Superior temporal gyrus (tissue), 1 donor: ENCODE results near the gene ADGRA1.
"Not testable (repeated sequence)": the region's sequence is repeated elsewhere in the genome, so short reads cannot be mapped to it uniquely, and the experiment has no call there.

ENCODE experiments used
- DNase-seq: peaks from one replicate; pipeline ENCODE4 v3.0.0-alpha.2; 2016; ENCODE audit errors: extremely low spot score

The ADGRA1 gene, protein sequence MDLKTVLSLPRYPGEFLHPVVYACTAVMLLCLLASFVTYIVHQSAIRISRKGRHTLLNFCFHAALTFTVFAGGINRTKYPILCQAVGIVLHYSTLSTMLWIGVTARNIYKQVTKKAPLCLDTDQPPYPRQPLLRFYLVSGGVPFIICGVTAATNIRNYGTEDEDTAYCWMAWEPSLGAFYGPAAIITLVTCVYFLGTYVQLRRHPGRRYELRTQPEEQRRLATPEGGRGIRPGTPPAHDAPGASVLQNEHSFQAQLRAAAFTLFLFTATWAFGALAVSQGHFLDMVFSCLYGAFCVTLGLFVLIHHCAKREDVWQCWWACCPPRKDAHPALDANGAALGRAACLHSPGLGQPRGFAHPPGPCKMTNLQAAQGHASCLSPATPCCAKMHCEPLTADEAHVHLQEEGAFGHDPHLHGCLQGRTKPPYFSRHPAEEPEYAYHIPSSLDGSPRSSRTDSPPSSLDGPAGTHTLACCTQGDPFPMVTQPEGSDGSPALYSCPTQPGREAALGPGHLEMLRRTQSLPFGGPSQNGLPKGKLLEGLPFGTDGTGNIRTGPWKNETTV

GRCh38 chr10:133087679-133088178 lies at the start of gene ADGRA1:
Gene ADGRA1 (plus strand): TSS chr10:133087924. CDS start chr10:133088910, 986 bp downstream.
- no peak for DNase-seq

GRCh38 chr10:133038036-133038823 lies 49.5 kb upstream of the ADGRA1 start:
- DNase-seq = no peak

GRCh38 chr10:133039107-133039802 lies 48.5 kb upstream of the ADGRA1 start:
- DNase-seq = no peak

DNA sequence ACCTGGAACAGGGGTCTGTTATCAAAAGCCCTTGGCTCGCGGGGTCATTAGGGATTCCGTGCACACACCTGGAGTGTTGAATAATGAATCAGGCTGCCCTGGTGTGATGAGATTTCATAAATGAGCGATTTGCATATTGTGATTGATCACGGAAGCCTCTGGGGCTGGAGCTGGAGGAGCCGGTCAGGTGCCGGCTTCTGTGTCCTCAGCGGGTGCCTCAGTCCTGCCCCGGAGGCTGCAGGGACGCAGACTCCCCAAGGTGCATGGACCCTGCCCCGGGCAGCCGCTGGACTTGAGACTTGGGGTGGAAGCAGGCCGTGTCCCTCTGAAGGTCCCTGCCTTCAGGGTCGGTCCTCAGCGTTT lies 47.9 kb upstream of the ADGRA1 start:
- no peak for DNase-seq

DNA sequence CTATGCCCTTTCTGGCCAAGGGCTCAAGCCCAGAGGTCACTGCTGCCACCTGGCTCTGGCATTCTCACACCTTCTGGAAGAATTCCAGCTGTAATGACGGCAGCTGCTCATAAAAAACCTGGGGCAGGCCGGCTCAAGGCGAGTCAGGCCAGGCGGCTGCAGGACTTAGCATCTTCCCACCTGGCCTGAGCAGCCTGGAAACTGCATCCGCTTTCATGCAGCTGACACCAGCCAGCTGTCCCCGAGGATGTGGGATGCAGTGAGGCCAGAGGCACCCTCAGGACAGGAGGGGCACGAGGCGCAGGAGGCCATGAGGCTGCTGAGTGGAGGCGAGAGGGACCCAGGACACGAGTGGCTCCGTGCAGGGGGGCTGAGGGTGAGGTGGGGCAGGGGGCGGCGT lies 47.5 kb upstream of the ADGRA1 start:
- DNase-seq = no peak

GRCh38 chr10:133041101-133041500 lies 46.6 kb upstream of the ADGRA1 start:
- DNase-seq = no peak

GRCh38 chr10:133042061-133042460 lies 45.7 kb upstream of the ADGRA1 start:
- no peak for DNase-seq

DNA sequence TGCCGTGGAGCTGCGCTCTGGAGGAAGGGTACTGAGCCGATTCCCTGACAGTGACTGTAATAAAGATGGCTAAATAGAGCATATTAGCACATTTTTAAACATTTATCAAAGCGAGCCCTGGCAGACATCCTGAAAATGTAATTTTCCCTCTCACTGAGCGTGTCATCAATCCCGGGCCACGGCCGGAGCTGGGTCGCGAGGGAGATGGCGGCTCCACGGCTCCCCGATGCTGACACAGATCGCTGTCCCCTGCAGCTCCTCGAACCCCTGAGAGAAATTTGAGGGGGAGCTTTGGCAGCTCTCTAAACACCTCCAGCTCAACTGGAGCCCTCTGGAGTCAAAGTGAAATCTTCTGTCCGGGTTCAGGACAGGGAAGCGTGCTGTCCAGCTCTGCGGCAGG lies 44.9 kb upstream of the ADGRA1 start:
- DNase-seq = no peak

DNA sequence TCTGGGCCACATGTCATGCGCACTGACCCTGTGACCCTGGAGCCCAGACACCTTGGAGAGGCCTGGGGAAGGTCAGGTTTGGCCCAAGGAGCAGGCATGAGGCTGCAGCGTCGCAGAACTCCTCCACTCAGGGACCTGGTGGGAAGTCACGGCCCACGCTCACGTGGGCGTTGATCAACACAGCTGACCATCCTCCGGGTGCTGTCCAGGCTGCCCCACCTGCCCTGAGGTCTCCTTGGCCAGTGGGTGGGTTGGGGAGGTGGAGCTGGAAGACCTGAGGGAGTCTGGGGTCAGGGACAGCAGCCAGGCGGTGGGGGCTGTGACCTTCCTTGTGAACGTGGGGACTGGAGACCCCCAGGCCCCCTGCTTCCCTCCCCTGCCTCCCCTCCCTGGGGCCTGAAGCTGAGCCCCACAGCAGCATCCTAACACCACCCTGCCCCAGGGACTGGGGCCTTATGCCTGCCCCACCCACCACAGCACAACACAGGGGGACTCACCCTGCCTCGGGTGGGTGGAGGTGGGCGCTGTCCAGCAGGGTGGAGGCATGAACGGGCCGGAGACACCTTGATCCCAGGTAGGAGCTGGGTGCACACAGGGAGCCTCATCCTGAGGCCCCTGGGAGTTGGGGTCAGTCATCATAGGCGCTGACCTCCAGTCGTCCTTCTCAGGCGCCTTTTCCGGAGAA lies 44.0 kb upstream of the ADGRA1 start:
- no peak for DNase-seq

DNA sequence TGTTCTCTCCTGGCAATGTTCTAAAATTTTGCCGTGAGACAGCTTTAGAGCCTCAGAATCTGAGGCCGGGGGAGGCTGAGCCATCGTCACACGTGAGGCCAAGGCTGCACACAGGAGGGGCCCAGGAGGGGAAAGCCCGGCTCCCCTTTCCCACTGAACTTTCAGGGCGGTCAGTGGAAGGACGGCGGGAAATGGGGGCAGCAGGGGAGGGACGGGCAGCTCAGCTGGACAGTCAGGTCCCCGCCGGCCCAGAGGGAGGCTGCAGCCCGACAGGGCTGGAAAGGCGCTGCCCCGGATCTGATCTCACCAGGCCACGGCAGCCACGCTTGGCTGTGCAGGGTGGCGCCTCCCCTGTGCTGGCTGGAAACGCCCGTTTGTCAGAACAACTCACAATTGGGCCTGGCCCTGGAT lies 43.3 kb upstream of the ADGRA1 start:
- no peak for DNase-seq

DNA sequence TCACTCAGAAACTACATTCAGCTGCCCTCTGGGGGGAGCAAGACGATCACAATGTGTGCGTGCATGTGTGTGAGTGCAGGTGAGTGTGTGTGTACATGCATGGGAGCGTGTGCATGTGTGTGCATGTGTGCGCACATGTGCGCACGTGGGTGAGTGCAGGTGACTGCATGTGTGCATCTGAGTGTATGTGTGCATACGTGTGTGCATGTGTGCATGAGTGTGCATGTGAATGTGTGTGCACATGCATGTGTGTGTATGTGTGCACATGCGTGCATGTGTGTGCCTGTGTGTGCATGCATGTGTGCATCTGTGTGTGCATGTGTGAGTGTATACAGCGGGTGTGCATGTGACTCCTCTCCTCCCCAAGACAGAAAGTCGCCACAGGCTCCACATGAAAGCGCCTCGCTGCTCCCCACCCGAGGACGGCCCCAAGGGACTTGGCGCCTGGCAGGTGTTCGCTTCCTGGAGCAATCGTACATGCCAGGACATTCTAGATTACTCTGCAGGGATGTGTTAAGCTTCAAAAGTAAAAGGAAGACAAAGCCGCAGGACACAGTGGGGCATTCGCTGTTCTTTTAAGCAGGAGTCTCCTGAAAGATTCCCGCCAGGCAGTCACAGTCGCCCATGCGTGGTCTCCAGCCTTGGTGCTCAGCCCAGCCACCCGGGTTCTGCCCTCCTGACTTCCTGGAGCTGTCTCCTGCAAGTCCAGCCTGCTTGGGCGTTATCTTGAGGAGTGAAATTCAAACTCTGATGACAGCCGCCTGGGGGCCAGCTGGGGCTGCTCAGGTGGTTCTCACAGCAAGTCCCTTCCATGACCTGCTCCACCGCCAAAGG lies 42.0 kb upstream of the ADGRA1 start:
- DNase-seq = no peak

DNA sequence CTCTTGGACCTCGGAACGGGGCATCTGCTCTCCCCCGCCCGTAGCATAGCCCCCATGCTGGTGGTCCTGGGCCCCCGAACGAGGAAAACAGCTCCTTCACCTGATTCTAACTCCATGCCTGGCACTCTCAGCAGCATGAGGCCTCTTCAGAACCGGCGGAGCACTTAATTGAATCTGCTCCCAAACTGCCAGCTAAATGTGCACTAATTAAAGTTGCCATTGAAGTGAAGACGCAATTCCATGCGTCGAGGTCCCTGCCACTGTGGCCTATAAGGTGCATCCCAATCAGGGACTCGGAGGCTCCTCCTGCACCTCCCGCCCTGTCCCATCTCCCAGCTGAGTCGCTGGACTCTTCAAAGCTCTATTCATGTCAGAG lies 41.3 kb upstream of the ADGRA1 start:
- DNase-seq = no peak

GRCh38 chr10:133047526-133048123 lies 40.1 kb upstream of the ADGRA1 start:
- no peak for DNase-seq

DNA sequence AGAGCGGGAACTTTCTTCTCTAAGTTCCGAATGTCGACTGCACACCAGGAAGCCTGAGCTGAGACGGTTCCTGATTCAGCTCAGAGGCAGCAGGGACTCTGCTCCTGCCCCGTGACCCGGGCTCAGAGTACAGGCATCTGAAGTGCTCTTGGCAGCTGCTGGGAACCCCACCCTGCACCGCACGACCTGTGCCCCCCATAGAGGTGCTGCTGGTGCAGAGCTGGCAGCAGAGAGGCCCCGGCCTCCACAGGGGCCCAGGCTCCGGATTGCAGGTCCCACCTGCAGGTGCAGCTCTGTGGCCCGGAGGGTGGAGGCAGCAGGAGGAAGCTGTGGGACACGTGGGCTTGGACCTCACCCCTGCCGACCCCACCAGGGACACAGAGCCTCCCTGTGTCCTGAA lies 39.5 kb upstream of the ADGRA1 start:
- DNase-seq = no peak

GRCh38 chr10:133048926-133049325 lies 38.8 kb upstream of the ADGRA1 start:
- no peak for DNase-seq

GRCh38 chr10:133049639-133050038 lies 38.1 kb upstream of the ADGRA1 start:
- DNase-seq = no peak

GRCh38 chr10:133050371-133050770 lies 37.4 kb upstream of the ADGRA1 start:
- no peak for DNase-seq

DNA sequence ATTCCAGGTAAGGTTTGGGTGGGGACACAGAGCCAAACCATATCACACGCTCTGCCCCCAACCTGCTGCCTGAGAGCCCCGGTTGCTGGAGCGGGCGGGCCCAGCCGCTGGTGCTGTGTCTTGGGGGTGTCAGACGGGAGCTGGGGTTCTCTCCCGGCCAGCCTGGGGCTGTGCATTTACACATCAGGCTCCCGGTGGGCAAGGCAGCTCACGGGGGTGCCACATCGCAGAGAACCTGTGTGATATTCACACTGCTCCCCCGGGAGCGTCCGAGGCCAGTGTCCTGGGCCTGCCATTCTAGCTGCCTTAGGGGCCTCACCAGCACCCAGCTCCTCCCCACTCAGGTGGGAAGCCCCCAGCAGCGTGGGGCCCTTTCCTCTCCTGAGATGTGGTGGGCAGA lies 35.6 kb upstream of the ADGRA1 start:
- DNase-seq = no peak

DNA sequence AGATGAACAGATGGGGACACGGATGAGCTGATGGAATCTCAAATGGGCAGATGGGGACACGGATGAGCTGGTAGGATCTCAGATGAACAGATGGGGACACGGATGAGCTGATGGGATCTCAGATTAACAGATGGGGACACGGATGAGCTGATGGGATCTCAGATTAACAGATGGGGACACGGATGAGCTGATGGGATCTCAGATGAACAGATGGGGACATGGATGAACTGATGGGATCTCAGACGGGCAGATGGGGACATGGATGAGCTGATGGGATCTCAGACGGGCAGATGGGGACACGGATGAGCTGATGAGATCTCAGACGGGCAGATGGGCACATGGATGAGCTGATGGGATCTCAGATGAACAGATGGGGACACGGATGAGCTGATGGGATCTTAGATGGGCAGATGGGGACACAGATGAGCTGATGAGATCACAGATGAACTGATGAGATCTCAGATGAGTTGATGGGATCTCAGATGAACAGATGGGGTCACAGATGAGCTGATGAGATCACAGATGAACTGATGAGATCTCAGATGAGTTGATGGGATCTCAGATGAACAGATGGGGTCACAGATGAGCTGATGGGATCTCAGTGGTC lies 34.1 kb upstream of the ADGRA1 start:
- DNase-seq = not testable (repeated sequence)

- no peak for DNase-seq
Measured at GRCh38 chr10:133055470-133055869, 32.3 kb upstream of the ADGRA1 start.
